HG02870 (cell line): Measurements from ENCODE around the gene FOXD4L1.
"Not testable (repeated sequence)": the region's sequence is repeated elsewhere in the genome, so short reads cannot be mapped to it uniquely, and the experiment has no call there.

Source experiments
- ATAC-seq: cut with Tn5 transposase; IDR thresholded peaks from one replicate; pipeline ENCODE4 v1.9.1; 2021; ENCODE audit warnings: mild to moderate bottlenecking, moderate library complexity; ENCODE audit not compliant: unreplicated experiment

The FOXD4L1 gene

DNA sequence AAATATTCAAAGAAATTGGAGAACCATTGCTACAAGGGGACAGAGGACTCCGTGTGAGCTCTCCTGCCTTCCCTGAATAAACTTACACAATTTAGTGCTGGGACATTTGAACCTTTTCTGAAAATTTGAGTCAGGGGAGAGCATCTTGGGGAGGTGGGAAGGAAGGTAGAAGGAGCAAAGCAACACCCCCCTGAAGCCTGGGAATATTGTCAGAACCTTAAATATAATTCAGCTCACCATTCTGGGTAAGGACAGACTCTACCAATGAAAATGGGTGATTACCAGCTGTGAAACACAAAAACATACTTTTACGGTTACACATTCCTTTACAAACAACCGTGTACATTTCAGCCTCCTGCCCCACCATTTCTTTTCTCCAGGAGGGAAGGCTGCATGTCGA lies at the start of gene FOXD4L1:
FOXD4L1 (plus strand) TSS at position 301 of the 400 bp plus-strand sequence. CDS start 592 bp downstream, outside the sequence.
- not testable (repeated sequence) for ATAC-seq

DNA sequence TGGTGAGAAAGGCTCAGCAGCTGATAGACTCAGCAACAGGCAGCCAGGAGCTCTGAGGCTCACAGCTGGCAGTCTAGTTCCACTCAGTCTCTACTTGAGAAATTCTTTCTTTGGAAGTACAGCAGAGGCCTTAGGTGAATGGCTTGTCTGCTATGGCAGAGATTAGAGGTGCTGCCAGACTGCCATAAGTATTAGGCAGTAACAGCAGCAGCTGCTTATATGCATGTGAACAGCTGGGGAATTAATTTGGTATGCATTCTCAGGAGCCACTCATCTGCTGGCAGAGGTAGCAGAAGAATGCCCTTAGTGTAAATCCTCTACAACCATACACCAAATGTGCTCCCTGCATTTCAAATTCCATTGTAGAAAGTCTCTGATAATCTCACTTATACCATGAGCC lies 32.7 kb upstream of the FOXD4L1 start:
- ATAC-seq = not testable (repeated sequence)

DNA sequence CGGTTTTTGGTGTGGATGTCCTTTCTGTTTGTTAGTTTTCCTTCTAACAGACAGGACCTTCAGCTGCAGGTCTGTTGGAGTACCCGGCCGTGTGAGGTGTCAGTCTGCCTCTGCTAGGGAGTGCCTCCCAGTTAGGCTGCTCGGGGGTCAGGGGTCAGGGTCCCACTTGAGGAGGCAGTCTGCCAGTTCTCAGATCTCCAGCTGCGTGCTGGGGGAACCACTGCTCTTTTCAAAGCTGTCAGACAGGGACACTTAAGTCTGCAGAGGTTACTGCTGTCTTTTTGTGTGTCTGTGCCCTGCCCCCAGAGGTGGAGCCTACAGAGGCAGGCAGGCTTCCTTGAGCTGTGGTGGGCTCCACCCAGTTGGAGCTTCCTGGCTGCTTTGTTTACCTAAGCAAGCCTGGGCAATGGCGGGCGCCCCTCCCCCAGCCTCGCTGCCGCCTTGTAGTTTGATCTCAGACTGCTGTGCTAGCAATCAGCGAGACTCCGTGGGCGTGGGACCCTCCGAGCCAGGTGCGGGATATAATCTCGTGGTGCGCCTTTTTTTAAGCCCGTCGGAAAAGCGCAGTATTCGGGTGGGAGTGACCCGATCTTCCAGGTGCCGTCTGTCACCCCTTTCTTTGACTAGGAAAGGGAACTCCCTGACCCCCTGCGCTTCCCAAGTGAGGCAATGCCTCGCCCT lies 21.6 kb upstream of the FOXD4L1 start:
- ATAC-seq = not testable (repeated sequence)

DNA sequence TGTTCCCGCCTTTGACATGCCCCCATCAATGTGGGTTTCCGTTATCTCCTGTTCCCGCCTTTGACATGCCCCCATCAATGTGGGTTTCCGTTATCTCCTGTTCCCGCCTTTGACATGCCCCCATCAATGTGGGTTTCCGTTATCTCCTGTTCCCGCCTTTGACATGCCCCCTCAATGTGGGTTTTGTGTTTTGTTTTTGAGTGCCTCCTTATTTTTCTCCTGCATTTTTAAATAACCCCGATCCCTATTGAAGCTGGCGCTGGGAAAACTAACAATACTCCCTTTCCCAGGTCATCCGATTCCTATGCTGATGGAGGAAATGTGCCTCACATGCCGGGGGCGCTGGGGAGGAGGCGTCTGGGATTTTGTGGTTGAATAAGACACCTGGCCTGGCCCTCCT lies 1.9 kb upstream of the FOXD4L1 start:
- ATAC-seq = not testable (repeated sequence)

DNA sequence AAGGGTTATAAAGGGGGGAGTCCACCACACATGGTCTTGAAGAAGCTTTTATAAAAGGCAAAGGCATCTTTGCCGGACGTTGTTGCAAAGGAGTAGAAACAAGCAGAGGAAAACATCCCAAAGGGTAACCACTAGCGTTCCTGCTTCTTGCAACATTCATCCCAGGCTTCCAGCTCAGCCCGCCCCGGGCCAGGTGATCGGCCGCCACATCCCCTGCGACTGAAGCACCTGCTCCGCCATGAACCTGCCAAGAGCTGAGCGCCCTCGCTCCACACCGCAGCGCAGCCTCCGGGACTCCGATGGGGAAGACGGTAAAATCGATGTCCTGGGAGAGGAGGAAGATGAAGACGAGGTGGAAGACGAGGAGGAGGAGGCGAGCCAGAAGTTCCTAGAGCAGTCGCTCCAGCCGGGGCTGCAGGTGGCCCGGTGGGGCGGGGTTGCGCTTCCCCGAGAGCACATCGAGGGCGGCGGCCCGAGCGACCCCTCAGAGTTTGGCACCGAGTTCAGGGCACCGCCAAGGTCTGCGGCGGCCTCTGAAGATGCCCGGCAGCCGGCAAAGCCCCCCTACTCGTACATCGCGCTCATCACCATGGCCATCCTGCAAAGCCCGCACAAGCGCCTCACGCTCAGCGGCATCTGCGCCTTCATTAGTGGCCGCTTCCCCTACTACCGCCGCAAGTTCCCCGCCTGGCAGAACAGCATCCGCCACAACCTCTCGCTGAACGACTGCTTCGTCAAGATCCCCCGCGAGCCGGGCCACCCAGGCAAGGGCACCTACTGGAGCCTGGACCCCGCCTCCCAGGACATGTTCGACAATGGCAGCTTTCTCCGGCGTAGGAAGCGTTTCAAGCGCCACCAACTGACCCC lies 787 bp downstream of the FOXD4L1 start:
- ATAC-seq = not testable (repeated sequence)

DNA sequence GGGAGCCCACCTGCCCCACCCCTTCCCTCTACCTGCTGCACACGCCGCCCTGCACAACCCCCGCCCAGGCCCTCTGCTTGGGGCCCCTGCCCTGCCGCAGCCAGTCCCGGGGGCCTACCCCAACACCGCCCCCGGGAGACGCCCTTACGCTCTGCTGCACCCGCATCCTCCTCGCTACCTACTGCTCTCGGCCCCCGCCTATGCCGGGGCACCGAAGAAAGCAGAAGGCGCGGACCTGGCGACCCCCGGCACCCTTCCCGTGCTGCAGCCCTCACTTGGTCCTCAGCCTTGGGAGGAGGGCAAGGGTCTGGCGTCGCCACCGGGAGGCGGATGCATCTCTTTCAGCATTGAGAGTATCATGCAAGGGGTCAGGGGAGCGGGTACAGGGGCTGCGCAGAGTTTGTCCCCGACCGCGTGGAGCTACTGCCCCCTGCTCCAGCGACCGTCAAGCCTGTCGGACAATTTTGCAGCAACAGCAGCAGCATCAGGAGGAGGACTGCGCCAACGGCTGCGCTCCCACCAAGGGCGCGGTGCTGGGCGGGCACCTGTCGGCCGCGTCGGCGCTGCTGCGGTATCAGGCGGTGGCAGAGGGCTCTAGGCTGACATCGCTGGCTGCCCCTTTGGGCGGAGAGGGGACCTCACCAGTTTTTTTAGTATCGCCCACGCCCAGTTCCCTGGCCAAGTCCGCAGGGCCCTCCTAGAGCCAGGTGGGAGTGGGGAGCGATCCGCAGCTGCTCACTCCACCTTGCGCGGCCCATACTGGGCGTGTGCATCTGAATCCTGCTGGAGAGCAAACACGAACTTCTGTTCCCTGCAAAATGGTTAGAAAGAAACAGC lies 1.6 kb downstream of the FOXD4L1 start:
- not testable (repeated sequence) for ATAC-seq

DNA sequence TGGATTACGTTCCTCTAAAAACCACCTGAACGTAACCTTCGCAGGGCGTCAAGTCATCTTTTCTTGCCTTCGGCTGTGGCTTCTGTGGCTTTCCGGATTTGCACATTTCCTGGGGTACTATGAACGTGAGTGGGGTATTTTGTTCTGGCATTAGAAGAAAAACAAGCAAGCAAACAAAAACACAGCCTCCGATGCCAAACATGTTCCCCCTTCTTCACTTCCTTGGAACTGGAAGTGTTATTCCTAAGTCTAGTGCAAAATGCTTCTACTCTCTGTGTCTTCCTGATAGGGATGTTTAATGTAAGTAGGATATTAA lies 2.2 kb downstream of the FOXD4L1 start:
- ATAC-seq = not testable (repeated sequence)

DNA sequence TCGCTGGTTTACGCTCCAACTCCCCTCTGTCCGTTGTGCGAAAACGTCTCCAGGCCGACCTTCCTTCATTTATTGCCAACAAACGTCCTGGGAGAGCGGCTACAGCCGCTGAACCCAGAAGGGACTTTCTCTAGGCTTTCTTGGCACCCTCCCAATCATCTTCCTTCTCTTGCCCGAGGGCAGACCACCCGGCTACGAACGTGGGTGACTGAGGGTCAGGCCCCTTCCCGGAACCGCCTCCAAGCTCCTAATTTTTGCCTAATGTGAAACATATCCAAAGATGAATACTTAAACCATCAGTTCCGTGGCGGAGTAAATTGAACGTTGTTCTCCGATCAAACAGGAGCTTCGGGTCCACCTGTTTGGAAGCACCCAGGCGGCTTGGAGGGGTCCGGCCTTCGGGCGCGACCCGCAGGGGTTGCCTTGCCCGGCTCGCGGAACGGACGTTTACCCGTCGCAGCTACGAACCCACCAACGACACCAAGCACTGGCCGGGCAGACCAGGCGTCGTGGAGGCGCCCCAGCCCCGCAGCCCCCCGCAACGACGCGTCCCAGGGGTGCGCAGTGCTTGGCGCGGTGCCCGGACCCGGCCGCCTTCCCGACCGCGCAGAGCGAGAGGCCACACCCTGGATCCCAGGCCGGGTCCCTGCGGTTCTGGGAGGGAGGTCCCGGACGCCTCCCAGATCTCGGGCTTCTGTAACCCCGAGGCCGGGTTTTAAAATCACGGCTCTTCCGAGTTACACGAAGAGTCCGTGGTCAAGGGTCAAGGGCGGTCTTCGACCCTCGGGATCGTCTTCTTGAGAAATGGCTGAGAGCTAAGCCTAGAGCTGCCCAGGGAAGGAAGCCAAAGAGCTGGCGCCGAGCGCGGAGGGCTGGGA lies 4.0 kb downstream of the FOXD4L1 start:
- peak; percentile 32 for ATAC-seq

DNA sequence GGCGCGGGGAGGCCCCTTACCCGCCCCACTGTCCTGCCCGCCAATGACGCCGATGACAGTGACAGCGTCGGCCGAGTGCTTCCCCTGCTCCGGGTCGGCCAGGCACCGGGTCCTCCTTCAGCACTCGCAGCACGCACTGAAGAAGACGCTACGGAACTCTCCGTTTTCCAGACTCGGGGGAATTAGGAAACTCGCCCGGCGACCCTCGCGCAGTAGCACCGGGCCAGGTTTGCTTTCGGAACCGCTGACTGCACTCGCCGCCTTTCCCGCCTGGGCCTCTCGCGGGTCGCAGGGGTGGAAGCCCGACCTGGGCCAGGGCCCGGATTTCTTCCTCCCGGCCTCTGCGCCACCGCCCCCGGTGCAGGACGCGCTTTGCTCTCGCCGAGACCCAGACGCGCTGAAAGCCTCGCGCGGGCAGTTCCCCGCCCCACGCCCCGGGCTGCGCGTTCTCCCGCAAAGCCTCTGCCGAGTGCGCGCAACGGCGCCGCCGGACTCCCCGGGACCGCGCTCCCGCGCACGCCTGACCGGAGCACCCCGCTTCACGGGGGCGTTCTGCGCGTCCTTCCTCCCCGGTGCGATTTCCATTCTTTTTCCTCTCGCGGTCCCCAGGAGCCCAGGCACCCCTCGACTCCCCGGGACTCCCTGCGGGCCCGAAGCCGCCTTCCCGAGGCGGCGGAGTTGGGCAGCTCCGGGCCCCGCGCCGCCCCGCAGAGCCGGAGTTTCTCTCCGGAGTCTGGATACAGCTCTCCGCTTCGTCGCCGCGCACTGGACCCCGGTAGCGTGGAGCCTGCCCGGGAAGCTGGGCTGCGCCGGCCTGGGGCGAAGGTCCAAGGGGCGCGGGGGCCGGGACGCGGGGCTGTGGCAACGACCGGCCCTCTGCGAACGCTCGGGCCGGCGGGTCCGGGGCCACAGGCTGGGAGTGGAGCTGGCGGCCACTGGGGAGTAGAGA lies 4.9 kb downstream of the FOXD4L1 start:
- ATAC-seq = peak; percentile 72

DNA sequence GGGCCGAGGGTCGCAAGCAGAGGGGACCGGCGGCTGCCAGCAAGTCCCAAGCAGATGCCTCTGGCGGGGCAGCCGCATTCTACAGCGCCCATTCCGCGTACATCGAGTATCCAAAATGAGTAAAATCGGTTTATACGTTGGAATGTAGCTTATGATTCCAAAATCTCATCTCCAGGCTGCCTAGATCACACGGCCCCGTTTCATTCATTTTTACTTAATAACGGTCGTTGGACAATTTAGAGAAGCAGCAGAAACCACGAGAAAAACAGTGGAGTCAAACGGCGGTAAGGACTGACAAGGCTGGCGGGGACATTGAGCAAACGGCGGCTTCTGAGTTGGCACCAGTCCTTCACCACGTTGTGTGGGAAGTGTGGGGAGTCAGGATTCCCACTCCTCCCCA lies 5.6 kb downstream of the FOXD4L1 start:
- not testable (repeated sequence) for ATAC-seq

DNA sequence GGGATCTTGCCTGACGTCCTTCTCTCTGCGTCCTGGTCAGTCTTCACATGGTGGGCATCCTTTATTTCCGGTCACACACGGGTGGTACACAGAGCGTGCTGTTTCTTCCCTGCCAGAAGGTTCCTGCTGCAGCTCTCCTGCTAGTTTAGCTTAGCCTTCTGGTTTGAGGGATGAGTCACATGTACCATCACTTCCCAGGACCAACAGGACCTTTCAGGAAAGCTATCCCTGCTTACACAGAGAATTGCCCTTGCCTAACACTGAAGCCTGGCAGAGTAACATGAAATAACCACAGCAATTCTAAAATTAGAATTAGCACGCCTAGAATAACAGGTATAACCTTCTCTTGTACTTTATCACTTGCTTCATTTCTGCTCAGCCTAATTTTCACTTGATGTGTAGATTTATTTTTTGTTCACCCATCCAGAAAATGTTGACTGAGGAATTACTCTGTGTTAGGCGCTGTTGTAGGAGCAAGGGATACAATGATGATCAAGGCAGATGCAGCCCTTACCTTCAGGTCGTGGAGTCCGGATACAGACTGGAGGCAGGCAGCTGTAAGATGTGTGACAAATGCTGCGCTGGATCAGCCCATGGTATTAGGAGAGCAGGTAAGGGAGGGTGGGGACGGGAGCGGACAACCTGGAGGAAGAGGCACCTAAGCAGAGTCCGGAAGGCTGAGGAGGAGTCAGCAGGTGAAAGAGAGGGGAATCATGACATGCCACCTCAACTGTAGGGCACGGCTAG lies 9.1 kb downstream of the FOXD4L1 start:
- ATAC-seq = not testable (repeated sequence)

DNA sequence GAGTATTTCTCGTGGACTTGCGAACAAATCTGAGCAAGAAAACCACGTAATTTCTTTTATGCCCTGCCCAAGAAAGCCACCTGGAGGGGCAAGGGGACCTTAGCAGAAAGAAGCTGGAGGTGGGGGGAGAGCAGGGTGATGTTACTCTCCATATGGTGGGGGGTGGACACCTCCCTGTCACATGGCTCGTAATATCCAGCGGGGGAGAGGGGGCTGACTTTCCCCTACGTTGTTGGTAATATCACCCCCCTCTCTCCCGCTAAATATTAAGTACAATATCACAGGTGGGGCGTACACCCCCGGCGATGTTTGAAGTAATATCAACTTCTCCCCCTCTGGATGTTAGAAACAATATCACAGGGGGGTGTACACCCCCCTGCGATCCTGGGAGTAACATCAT lies 9.7 kb downstream of the FOXD4L1 start:
- not testable (repeated sequence) for ATAC-seq

DNA sequence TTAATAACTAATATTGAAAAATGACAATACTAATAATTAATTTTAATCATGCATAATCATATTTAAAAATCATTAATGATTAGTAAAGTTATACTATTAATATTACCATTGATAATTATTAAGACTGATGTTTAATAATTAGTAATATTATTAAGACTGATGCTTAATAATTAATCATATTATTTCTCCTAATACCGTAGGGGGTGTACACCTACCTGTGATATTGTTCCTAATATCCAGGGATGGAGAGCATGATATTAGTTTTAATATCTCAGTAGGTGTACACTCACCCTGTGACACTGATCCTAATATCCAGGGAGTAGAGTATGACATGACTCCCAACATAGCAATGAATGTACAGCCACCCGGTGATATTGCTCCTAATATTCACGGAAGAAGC lies 12.4 kb downstream of the FOXD4L1 start:
- ATAC-seq = not testable (repeated sequence)

DNA sequence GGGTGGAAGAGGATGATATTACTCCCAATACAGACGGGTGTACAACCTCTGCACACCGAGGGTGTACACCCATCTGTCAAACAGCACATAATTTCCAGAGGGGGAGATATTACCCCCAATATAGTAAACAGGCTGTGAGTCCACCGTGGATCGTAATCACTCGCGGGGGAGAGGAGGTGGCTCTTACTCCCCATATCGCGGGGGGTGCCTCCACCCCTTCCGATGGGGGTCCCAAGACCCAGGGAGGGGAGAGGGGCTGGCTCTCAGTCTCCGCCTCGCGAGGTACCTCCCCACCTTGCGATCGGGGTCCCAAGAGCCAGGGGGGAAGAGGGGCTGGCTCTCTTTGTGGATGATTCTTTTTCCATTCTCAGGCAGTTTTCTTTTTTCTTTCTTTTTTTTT lies 13.4 kb downstream of the FOXD4L1 start:
- ATAC-seq = not testable (repeated sequence)

DNA sequence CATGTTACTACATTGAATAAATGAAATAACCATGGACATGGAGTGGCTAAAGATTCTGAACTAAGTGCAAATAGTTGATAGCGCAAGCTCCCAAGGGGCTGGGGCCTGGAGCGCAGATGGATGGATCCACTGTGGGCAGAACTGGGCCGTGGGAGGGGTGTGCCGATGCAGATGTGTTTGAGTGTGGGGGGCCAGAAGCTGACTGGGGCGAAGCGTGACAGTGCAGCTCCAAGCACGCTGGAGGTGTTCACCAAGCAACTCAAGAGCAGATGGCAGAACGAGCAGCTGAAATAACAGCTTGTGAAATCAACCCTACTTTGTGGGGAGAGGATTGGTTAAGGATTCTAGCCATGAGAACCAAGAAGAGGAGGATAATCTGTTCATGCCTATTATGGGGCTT lies 17.0 kb downstream of the FOXD4L1 start:
- ATAC-seq = not testable (repeated sequence)

DNA sequence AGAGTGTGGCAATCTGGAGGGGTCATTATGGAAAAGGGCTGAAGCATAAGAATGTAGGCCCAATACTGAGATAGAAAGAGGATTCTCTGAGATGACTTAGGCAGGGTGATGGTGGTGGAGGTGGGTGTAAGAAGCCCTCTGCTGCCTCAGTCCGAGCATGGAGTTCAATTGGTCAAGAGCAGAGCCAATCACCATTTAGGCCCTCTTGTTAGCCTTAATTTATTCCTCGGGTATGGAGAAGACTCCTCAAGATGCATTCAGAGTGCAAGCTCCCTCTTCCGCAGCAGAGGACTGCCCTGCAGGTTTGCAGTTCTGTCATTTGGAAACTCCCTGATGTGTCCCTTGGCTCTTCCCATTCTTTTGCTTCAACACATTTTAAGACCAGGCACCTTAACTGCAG lies 17.5 kb downstream of the FOXD4L1 start:
- not testable (repeated sequence) for ATAC-seq

DNA sequence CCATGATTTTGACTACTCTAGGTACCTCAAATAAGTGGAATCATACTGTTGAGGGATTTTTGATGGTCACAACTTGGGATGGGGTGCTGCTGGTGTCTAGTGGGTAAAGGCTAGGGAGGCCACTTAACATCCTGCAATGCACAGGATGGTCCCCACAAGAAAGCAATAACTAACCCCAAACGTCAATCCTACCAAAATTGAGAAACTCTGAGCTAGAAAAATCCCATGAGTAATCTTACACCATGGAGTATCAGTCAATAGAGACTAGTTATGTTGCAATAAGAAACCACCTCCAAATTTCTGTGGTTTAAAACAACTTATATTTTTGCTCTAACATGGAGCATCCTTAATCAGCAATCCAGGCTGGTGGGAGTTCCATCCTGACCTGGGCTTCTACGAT lies 18.6 kb downstream of the FOXD4L1 start:
- not testable (repeated sequence) for ATAC-seq

DNA sequence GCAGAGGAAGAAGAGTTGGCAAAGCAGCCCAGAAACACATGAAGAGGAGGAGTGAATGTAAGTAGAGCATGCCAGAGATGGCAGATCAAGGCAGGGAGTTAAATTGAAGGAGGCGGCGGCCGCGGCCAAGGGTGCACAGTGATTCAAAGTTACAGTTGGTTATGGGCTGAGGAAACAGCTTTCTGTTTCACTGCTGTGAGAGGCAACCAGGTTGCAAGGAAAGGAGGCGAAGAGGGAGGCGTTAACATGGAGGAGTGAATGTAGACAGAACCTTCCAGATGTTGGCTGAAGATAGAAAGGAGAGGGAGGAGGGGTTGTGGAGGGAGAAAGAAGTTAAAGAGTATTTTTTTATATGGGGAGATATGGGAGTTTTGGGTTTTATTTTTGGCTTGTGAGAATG lies 22.4 kb downstream of the FOXD4L1 start:
- ATAC-seq = not testable (repeated sequence)
